Fibroblast of lung (primary cell): ENCODE measurements around the gene ENTHD1. TPM values are rescaled to one million over a fixed set of nuclear protein-coding genes. Genes with fewer than 3 reads are reported as not detected.
A peak's percentile ranks its signal among the peaks of the same experiment; 100 is the strongest.

Experiments
- DNase-seq, 2 donors: peaks; one replicate each; pipeline versions ENCODE4 v3.0.0 to v3.0.0-alpha.2; 2010; ENCODE audit warnings: low read depth in 2 of 2
- H2AFZ ChIP-seq: 2 replicates; pipeline ENCODE4 v1.5.1; 2012; ENCODE audit warnings: low read length, control low read depth, inconsistent platforms
- H3K27ac ChIP-seq: 2 replicates; pipeline ENCODE4 v1.5.1; 2011; ENCODE audit warnings: low read length, control low read depth; ENCODE audit not compliant: insufficient read depth
- H3K27me3 ChIP-seq: 2 replicates; pipeline ENCODE4 v1.5.1; 2011; ENCODE audit warnings: mild to moderate bottlenecking, low read length; ENCODE audit not compliant: control insufficient read depth, insufficient read depth
- H3K36me3 ChIP-seq: 2 replicates; pipeline ENCODE4 v1.5.1; 2011; ENCODE audit warnings: low read length; ENCODE audit not compliant: control insufficient read depth, insufficient read depth
- H3K4me1 ChIP-seq: 2 replicates; pipeline ENCODE4 v1.5.1; 2011; ENCODE audit warnings: low read length; ENCODE audit not compliant: control insufficient read depth, insufficient read depth; ENCODE audit errors: extremely low read depth
- H3K4me2 ChIP-seq: 2 replicates; pipeline ENCODE4 v1.5.1; 2011; ENCODE audit warnings: low read length, control low read depth; ENCODE audit not compliant: insufficient read depth; ENCODE audit errors: extremely low read depth
- H3K4me3 ChIP-seq, 4 experiments: fragments of 200-600 bp in 1 of 4; sonication (generic) in 1 of 4; replicated peaks in 1 of 4; 2 replicates each; pipeline ENCODE4 v1.5.1; 2011 to 2016; ENCODE audit warnings: low read length in 4 of 4, low read depth in 3 of 4, mild to moderate bottlenecking in 3 of 4, control low read depth in 2 of 4, inconsistent platforms in 1 of 4, mixed read lengths in 1 of 4; ENCODE audit not compliant: insufficient read depth in 1 of 4; ENCODE audit errors: control extremely low read depth in 1 of 4
- H3K79me2 ChIP-seq: 2 replicates; pipeline ENCODE4 v1.5.1; 2012; ENCODE audit warnings: mild to moderate bottlenecking, low read length, inconsistent platforms; ENCODE audit not compliant: control insufficient read depth, insufficient read depth
- H3K9ac ChIP-seq: 2 replicates; pipeline ENCODE4 v1.5.1; 2011; ENCODE audit warnings: mild to moderate bottlenecking, low read length, control low read depth; ENCODE audit not compliant: insufficient read depth
- H3K9me3 ChIP-seq: 2 replicates; pipeline ENCODE4 v1.5.1; 2012; ENCODE audit warnings: low read depth, low read length; ENCODE audit not compliant: control insufficient read depth, insufficient read depth
- H4K20me1 ChIP-seq: 2 replicates; pipeline ENCODE4 v1.5.1; 2011; ENCODE audit warnings: low read length; ENCODE audit not compliant: control insufficient read depth, insufficient read depth; ENCODE audit errors: extremely low read depth
- CTCF ChIP-seq, 2 donors: IDR thresholded peaks in 1 of 2; conservative IDR thresholded peaks in 1 of 2; 1 replicate in 1 of 2; 2 replicates in 1 of 2; pipeline ENCODE4 v1.5.1; 2011 to 2012; ENCODE audit warnings: low read length in 2 of 2, control low read depth in 1 of 2, inconsistent platforms in 1 of 2, low read depth in 1 of 2, mild to moderate bottlenecking in 1 of 2
- EZH2 ChIP-seq: IDR thresholded peaks from 2 replicates; pipeline ENCODE4 v1.5.1; 2012; ENCODE audit warnings: low read length, control low read depth, mild to moderate bottlenecking; ENCODE audit errors: missing control alignments
- polyA plus RNA-seq, 2 donors: library from polyadenylated mRNA; depleted of rRNA in 1 of 2; stranded (reverse) in 1 of 2; unstranded in 1 of 2; fragments of >200 nt; gene quantifications; 2 replicates each; pipeline ENCODE4 v1.2.1, GENCODE V29; 2011 to 2012; ENCODE audit warnings: missing spikeins in 1 of 2
- total RNA-seq: library from RNA; depleted of rRNA; stranded (reverse); fragments of >200 nt; gene quantifications from 2 replicates; pipeline ENCODE4 v1.2.1, GENCODE V29; 2014

Gene ENTHD1
- total and polyA plus RNA-seq, 2 donors (not counting 1 experiment from before 2014, with no cell fraction given), result not detected

GRCh38 chr22:39729141-39729934 is 164.2 kb downstream of the ENTHD1 start:
- Histone ChIP-seq H3K36me3 (no peaks in the 10 kb centered on the region), H3K27ac (no peak overlapping the region), H3K4me3 (no peak overlapping the region), H4K20me1 (no peaks in the 10 kb centered on the region), H3K27me3 (peaks cover 2% of the 10 kb centered on the region), H3K9me3 (no peaks in the 10 kb centered on the region), H3K4me1 (no peaks in the 10 kb centered on the region), H3K4me2 (no peak overlapping the region), H3K79me2 (no peaks in the 10 kb centered on the region), H2AFZ (no peak overlapping the region), H3K9ac (no peak overlapping the region)
- no peak for TF ChIP-seq CTCF (conservative IDR thresholded peaks at IDR 0.05 in 1 of 2, IDR thresholded peaks at IDR 0.05 in 1 of 2; ENCODE audit: low read depth in 1 of 2, low read length in 2 of 2)
- DNase-seq, result no peak

GRCh38 chr22:39728236-39728860 is 165.2 kb downstream of the ENTHD1 start:
- Histone ChIP-seq H3K4me2 (no peak overlapping the region), H3K4me3 (no peak overlapping the region), H3K9me3 (no peaks in the 10 kb centered on the region), H3K36me3 (no peaks in the 10 kb centered on the region), H3K9ac (no peak overlapping the region), H3K27ac (no peak overlapping the region), H2AFZ (no peak overlapping the region), H3K27me3 (peaks cover 2% of the 10 kb centered on the region), H3K79me2 (no peaks in the 10 kb centered on the region), H4K20me1 (no peaks in the 10 kb centered on the region), H3K4me1 (no peaks in the 10 kb centered on the region)
- no peak for DNase-seq
- TF ChIP-seq EZH2, result no peak
- no peak for TF ChIP-seq CTCF (conservative IDR thresholded peaks at IDR 0.05 in 1 of 2, IDR thresholded peaks at IDR 0.05 in 1 of 2; ENCODE audit: low read depth in 1 of 2, low read length in 2 of 2)

- Histone ChIP-seq H3K4me2 (no peak overlapping the region), H2AFZ (no peak overlapping the region), H3K4me3 (no peak overlapping the region), H3K9ac (no peak overlapping the region), H4K20me1 (no peaks in the 10 kb centered on the region), H3K4me1 (no peaks in the 10 kb centered on the region), H3K27ac (no peak overlapping the region), H3K36me3 (no peaks in the 10 kb centered on the region), H3K79me2 (no peaks in the 10 kb centered on the region), H3K9me3 (no peaks in the 10 kb centered on the region), H3K27me3 (peaks cover 2% of the 10 kb centered on the region)
- DNase-seq, result peak in 1 of 2 donors; percentile 31
- TF ChIP-seq CTCF (conservative IDR thresholded peaks at IDR 0.05 in 1 of 2, IDR thresholded peaks at IDR 0.05 in 1 of 2; ENCODE audit: low read depth in 1 of 2, low read length in 2 of 2), result no peak
- no peak for TF ChIP-seq EZH2
These were observed 166.0 kb downstream of the ENTHD1 start for GRCh38 chr22:39727541-39727940.
